ENCODE results near the gene BOD1.

- TF ChIP-seq CTCF (IDR thresholded peaks at IDR 0.05) (no peak), EP300 (IDR thresholded peaks at IDR 0.05) (no peak)
Observed at GRCh38 chr5:173657741-173658356, 41.4 kb upstream of the BOD1 start.
